ENCODE results near the gene PDE6B.

GRCh38 chr4:629636-629914, 4.2 kb downstream of the PDE6B start:
- TF ChIP-seq POLR2A (IDR thresholded peaks at IDR 0.05) (no peak), CTCF (IDR thresholded peaks at IDR 0.05) (no peak)

Data from thyroid gland (tissue), 4 donors.